PC-9 (cell line): Measurements from ENCODE around the gene C21orf58.
"Not testable (repeated sequence)": the region's sequence is repeated elsewhere in the genome, so short reads cannot be mapped to it uniquely, and the experiment has no call there.

Experiments
- EZH2 ChIP-seq: fragments of 200-600 bp; sonication (generic); IDR thresholded peaks from 2 replicates; pipeline ENCODE4 v1.8.0; 2017; ENCODE audit warnings: antibody characterized with exemption, low read depth
- TF ChIP-seq, protein P1 (sequence below): fragments of 200-600 bp; sonication (generic); conservative IDR thresholded peaks from 2 replicates; pipeline ENCODE4 v1.6.1; 2017; ENCODE audit warnings: mixed run types, antibody characterized with exemption, mild to moderate bottlenecking, moderate library complexity

DNA sequence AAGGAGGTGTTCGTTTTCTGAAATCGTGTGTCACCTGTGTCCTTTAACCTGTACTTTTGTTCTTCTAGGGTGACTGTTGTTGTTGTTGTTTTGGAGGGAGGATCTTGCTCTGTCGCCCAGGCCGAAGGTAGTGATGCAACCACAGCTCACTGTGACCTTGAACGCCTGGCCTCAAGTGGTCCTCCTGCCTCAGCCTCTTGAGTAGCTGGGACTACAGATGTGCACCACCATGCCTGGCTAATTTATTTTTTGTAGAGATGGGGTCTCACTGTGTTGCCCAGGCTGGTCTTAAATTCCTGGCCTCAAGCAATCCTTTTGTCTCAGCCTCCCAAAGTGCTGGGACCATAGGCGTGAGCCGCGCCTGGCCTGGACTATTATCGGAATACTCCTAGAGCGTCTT is 49.3 kb upstream of the C21orf58 start:
- TF ChIP-seq EZH2, result not testable (repeated sequence)
- TF ChIP-seq, protein P1, sequence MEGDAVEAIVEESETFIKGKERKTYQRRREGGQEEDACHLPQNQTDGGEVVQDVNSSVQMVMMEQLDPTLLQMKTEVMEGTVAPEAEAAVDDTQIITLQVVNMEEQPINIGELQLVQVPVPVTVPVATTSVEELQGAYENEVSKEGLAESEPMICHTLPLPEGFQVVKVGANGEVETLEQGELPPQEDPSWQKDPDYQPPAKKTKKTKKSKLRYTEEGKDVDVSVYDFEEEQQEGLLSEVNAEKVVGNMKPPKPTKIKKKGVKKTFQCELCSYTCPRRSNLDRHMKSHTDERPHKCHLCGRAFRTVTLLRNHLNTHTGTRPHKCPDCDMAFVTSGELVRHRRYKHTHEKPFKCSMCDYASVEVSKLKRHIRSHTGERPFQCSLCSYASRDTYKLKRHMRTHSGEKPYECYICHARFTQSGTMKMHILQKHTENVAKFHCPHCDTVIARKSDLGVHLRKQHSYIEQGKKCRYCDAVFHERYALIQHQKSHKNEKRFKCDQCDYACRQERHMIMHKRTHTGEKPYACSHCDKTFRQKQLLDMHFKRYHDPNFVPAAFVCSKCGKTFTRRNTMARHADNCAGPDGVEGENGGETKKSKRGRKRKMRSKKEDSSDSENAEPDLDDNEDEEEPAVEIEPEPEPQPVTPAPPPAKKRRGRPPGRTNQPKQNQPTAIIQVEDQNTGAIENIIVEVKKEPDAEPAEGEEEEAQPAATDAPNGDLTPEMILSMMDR, result not testable (repeated sequence)
